GM20431 (cell line): Measurements from ENCODE around the gene MAP7D1.
"Not testable (repeated sequence)": the region's sequence is repeated elsewhere in the genome, so short reads cannot be mapped to it uniquely, and the experiment has no call there.

Experiments
- in situ Hi-C: fragments of 300-500 bp; cut with MseI, MboI; formaldehyde crosslinking; loops from one replicate; pipeline ENCODE4 v1.15.0; 2020; ENCODE audit warnings: low sequenced_read_pairs; ENCODE audit not compliant: unreplicated experiment

The MAP7D1 gene

DNA sequence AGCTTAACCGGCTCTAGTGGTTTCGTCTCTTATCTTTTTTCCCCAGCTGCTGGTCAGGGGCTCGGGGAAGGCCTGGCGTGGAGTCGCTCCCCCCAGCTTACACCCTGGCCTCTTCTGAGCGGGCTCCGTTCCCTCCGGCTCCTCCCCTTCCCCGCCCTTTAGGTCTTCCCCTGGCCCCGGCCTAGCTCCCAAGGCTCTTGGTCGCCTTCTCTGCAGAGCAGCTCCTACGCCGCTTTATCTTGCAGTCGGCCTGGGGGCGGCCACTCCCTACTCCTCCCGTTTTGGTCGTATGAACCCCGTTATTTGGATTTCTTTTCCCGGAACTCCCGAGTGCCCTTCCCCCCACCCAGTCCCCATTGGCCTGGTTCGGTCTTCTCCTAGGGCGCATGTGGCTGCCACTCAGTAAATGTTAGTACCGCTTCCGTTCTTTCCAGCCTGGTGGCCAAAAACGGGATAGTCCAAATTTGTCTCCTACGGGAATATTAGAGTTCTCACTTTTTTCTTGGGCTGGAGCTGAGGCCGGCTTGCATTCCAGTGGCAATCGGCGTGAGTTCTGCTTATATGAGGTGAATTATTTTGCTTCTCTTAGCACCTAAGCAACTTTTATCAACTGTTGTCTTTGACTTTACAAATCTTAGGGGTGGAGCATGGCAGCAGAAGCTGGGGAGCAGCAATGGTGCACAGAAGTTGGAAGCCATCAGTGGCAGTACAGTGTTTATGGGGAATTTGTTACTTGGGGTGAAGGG lies 68.8 kb downstream of the MAP7D1 start:
- in situ Hi-C loops, result no loop called here

DNA sequence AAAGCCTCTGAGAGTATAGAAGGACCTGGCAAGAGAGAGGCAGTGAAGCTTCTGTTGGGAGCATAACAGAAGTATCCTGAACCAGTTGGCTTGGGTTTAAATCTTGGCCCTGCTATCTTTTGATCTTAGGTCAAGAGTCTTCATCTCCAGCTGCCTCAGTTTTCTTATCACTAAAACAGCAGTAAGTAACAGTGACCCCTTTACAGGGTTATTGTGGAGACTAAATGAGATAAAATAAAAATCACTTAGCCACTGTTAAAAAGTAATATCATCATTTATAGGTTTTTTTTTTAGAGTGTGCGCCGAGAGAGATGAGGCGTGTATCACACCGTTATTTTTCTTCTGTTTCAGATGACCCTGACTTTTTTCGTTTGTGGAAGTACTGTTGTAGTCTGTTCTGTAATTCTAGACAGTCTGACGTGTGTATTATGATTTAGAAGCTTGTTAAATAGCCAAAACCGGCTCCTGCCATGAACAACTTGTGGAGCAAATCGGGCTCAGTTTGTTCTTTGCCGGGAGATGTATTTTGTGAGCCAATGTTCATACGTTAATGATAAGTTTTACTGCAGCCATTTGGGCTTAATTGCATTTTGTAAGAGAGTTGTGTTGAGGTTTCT lies 69.4 kb downstream of the MAP7D1 start:
- in situ Hi-C loops, result no loop called here

DNA sequence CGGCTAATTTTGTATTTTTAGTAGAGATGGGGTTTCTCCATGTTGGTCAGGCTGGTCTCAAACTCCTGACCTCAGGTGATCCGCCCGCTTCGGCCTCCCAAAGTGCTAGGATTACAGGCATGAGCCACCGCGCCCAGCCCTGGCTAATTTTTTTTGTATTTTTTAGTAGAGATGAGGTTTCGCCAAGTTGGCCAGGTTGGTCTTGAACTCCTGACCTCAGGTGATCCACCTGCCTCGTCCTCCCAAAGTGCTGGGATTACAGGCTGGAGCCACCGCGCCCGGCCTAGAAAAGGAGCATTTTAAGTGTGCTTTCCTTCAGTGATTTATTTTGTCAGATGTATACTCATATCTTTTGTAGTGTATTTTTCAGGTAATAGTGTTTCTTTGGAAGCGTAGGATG lies 74.3 kb downstream of the MAP7D1 start:
- in situ Hi-C loops, result not testable (repeated sequence)
